Kidney (tissue), 14 donors: ENCODE results near the gene MST1R. TPM values are rescaled to one million over a fixed set of nuclear protein-coding genes. Genes with fewer than 3 reads are reported as not detected.

Experiments used
- DNase-seq, 5 donors: peaks; one replicate each; pipeline ENCODE4 v3.0.0-alpha.2; 2013 to 2020
- FAIRE-seq: peaks from 2 replicates; lab custom pipeline; 2012; peaks lifted over from hg19 to GRCh38; lab: Jason Lieb, UNC
- H3K27ac ChIP-seq, 2 donors: one replicate each; pipeline ENCODE4 v1.7.0; 2013; ENCODE audit warnings: low read depth in 2 of 2, low read length in 2 of 2, inconsistent platforms in 1 of 2
- H3K27me3 ChIP-seq: one replicate; pipeline ENCODE4 v1.7.1; 2013; ENCODE audit warnings: low read length, inconsistent platforms; ENCODE audit not compliant: control insufficient read depth, insufficient read depth
- H3K36me3 ChIP-seq, 3 donors: one replicate each; pipeline versions ENCODE4 v1.7.0 to v1.7.1; 2013; ENCODE audit warnings: low read length in 3 of 3, control low read depth in 1 of 3, inconsistent platforms in 1 of 3; ENCODE audit not compliant: insufficient read depth in 3 of 3, control insufficient read depth in 2 of 3
- H3K4me1 ChIP-seq, 3 donors: one replicate each; pipeline versions ENCODE4 v1.7.0 to v1.7.1; 2013; ENCODE audit warnings: low read length in 3 of 3, inconsistent platforms in 1 of 3, low read depth in 1 of 3; ENCODE audit not compliant: control insufficient read depth in 2 of 3, insufficient read depth in 2 of 3
- H3K4me3 ChIP-seq, 3 donors: one replicate each; pipeline versions ENCODE4 v1.7.0 to v1.8.1; 2013; ENCODE audit warnings: low read length in 3 of 3, control low read depth in 1 of 3, inconsistent platforms in 1 of 3
- H3K9ac ChIP-seq, 3 donors: one replicate each; pipeline versions ENCODE4 v1.7.0 to v1.7.1; 2013; ENCODE audit warnings: low read length in 3 of 3, control low read depth in 1 of 3, inconsistent platforms in 1 of 3
- H3K9me3 ChIP-seq, 3 donors: one replicate each; pipeline versions ENCODE4 v1.7.0 to v1.7.1; 2013; ENCODE audit warnings: low read length in 3 of 3, control low read depth in 1 of 3, inconsistent platforms in 1 of 3; ENCODE audit not compliant: control insufficient read depth in 2 of 3, insufficient read depth in 1 of 3
- intact Hi-C: fragments of 100-400 bp; cut with DNase I; formaldehyde crosslinking; loops from one replicate; pipeline ENCODE4 v1.11.1; 2022
- polyA plus RNA-seq: library from polyadenylated mRNA; stranded (reverse); fragments of 350-450 nt; fragmentation: Illumina TruSeq; extraction: RNeasy Lipid Tissue Mini Kit (QIAGEN cat#74804); gene quantifications from one replicate; pipeline ENCODE4 v1.2.3, GENCODE V29; 2014; ENCODE audit warnings: low read depth, low replicate concordance; ENCODE audit not compliant: insufficient read depth
- total RNA-seq: library from RNA; stranded (reverse); fragmentation: NEBNext Ultra II Directional; extraction: Animal tissue kit (Norgen Biotek cat#: 25700); gene quantifications from one replicate; pipeline ENCODE4 v1.2.1, GENCODE V29; 2021
- TF ChIP-seq, protein P1 (sequence below): IDR thresholded peaks from 3 replicates; pipeline ENCODE4 v1.5.1; 2012; ENCODE audit warnings: mild to moderate bottlenecking, moderate library complexity, borderline replicate concordance; ENCODE audit not compliant: insufficient read depth; ENCODE audit errors: extremely low read depth
- donor health status: control.
- donor health status: control.
- donor health status: control.
- donor health status: control.
- donor health status: control.
- donor health status: DM: yes; HTN: yes; CAD: no.
- donor health status: Normal renal cell carcinoma (clear cell type).

Gene MST1R
- total and polyA plus RNA-seq, 2 donors from 2014 or later = 0.30 to 29.6 TPM

GRCh38 chr3:49880581-49881315 is 22.9 kb downstream of the MST1R start:
- Histone ChIP-seq H3K9ac (no peak overlapping the region), H3K27me3 (no peaks in the 10 kb centered on the region), H3K4me3 (no peak overlapping the region), H3K4me1 (no peaks in the 10 kb centered on the region), H3K36me3 (no peaks in the 10 kb centered on the region), H3K27ac (no peak overlapping the region), H3K9me3 (no peaks in the 10 kb centered on the region)
- intact Hi-C loops = no loop called here
- TF ChIP-seq, protein P1, sequence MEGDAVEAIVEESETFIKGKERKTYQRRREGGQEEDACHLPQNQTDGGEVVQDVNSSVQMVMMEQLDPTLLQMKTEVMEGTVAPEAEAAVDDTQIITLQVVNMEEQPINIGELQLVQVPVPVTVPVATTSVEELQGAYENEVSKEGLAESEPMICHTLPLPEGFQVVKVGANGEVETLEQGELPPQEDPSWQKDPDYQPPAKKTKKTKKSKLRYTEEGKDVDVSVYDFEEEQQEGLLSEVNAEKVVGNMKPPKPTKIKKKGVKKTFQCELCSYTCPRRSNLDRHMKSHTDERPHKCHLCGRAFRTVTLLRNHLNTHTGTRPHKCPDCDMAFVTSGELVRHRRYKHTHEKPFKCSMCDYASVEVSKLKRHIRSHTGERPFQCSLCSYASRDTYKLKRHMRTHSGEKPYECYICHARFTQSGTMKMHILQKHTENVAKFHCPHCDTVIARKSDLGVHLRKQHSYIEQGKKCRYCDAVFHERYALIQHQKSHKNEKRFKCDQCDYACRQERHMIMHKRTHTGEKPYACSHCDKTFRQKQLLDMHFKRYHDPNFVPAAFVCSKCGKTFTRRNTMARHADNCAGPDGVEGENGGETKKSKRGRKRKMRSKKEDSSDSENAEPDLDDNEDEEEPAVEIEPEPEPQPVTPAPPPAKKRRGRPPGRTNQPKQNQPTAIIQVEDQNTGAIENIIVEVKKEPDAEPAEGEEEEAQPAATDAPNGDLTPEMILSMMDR = no peak
- FAIRE-seq = no peak
- no peak for DNase-seq

DNA sequence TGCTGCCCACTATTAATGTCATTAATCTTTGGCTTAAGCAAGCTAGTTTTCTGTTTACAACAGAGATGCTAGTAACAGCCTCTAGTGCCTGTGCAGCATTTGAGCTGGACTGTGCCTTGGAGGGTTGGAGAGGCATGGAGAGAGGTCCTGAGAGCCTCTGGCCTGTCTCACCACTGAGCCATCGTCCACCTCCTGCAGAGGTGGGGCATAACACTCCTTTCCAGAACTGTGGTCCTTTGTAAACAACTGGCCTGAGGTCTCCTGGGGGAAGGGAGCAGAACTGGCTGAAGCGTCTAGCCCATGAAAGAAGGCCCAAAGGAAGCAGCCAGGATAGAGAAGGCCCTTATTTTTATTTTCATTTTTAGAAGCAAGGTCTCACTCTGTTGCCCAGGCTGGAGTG is 24.0 kb downstream of the MST1R start:
- no peaks in the 10 kb centered on the region for H3K36me3 ChIP-seq
- FAIRE-seq (no peak), DNase-seq (no peak)
- no peaks in the 10 kb centered on the region for H3K27me3 ChIP-seq
- H3K4me1 ChIP-seq = no peaks in the 10 kb centered on the region
- no peak overlapping the region for H3K9ac ChIP-seq
- no peak overlapping the region for H3K4me3 ChIP-seq
- no peak overlapping the region for H3K27ac ChIP-seq
- TF ChIP-seq, protein P1 = no peak
- intact Hi-C loops = no loop called here
- H3K9me3 ChIP-seq = no peaks in the 10 kb centered on the region

DNA sequence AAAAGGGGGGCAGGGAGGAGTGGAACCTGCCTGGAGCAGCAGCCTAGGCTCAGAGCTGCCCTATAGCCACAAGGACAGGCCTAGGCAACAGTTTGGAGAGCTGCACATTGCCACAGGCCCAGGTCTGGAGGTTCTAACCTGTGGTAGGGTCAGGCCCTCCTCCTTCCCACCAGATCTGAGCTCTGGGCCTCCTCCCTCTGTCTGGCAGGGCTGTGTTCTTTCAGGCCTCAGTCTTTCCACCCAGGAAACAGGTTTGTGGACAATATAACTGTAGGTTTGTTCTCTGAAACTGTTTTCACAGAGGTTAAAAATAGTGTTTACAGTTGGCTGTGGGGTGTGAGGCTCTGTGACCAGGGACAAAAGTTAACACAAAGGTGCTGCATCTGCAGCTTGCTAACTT is 25.0 kb downstream of the MST1R start:
- TF ChIP-seq, protein P1 = no peak
- DNase-seq (no peak), FAIRE-seq (no peak)

GRCh38 chr3:49877716-49878115 is 26.0 kb downstream of the MST1R start:
- DNase-seq (no peak), FAIRE-seq (no peak)

More for the DNA sequence above, 25.0 kb downstream of the MST1R start:
- Histone ChIP-seq H3K27me3 (no peaks in the 10 kb centered on the region), H3K4me3 (no peak overlapping the region), H3K4me1 (no peaks in the 10 kb centered on the region), H3K9ac (no peak overlapping the region), H3K36me3 (no peaks in the 10 kb centered on the region), H3K9me3 (no peaks in the 10 kb centered on the region), H3K27ac (no peak overlapping the region)
- intact Hi-C loops = no loop called here

More at GRCh38 chr3:49877716-49878115, 26.0 kb downstream of the MST1R start:
- Histone ChIP-seq H3K4me1 (no peaks in the 10 kb centered on the region), H3K27ac (no peak overlapping the region), H3K27me3 (no peaks in the 10 kb centered on the region), H3K9ac (no peak overlapping the region), H3K4me3 (no peak overlapping the region), H3K36me3 (no peaks in the 10 kb centered on the region), H3K9me3 (no peaks in the 10 kb centered on the region)
- TF ChIP-seq, protein P1 = no peak
- intact Hi-C loops = no loop called here
